ENCODE results near the gene CLRN2. TPM values are rescaled to one million over a fixed set of nuclear protein-coding genes. Genes with fewer than 3 reads are reported as not detected.

Gene CLRN2
- total RNA-seq, 1 experiment from 2014 or later: not detected

- ChIA-PET POLR2A (no interaction called here), CTCF (no interaction called here), RAD21 (ENCODE audit: low non-redundant PET in 1 of 2, low total read pairs in 2 of 2, uncharacterized antibody in 2 of 2, unreplicated experiment in 2 of 2) (interaction anchor here in 1 of 2 experiments (0.6 kb wide), 1 partner anchor 92 kb away, joined by 6 read pairs; no protein-coding TSS in a partner anchor)
- Histone ChIP-seq H2AFZ (ENCODE audit: low read depth, low read length, poor library complexity, severe bottlenecking) (no peak overlapping the region), H3K27ac (ENCODE audit: low read depth, low read length) (no peak overlapping the region), H3K9ac (ENCODE audit: low read length) (no peak overlapping the region), H3K4me2 (ENCODE audit: low read length) (no peak overlapping the region), H4K20me1 (ENCODE audit: insufficient read depth) (no peaks in the 10 kb centered on the region), H3K27me3 (ENCODE audit: insufficient read depth, low read length) (0 out of 2 replicates have a peak, but pooled peaks cover 8% of the 10 kb centered on the region), H3K4me1 (ENCODE audit: control insufficient read depth in 1 of 2, insufficient read depth in 2 of 2, low read length in 2 of 2) (peaks cover 0 to 7% of the 10 kb centered on the region in 2 experiments; a peak in 2 of 4 replicates), H3K36me3 (ENCODE audit: control insufficient read depth in 1 of 2, insufficient read depth in 2 of 2, low read length in 2 of 2) (no peaks in the 10 kb centered on the region), H3K4me3 (replicated peaks in 1 of 2; ENCODE audit: low read depth in 1 of 2, low read length in 2 of 2) (no peak overlapping the region), H3K79me2 (ENCODE audit: insufficient read depth, low read length) (no peaks in the 10 kb centered on the region), H3K9me3 (ENCODE audit: control insufficient read depth in 1 of 2, insufficient read depth in 1 of 2, low read depth in 1 of 2, low read length in 2 of 2) (no peaks in the 10 kb centered on the region), H3K9me2 (ENCODE audit: insufficient read depth) (no peaks in the 10 kb centered on the region)
- DNase-seq (ENCODE audit: low read depth, low spot score) (no peak), ATAC-seq (no peak)
- TF ChIP-seq SRF (IDR thresholded peaks at IDR 0.05; ENCODE audit: low read depth): no peak
- no peak for TF ChIP-seq RAD21 (IDR thresholded peaks at IDR 0.05; ENCODE audit: low read depth)
- TF ChIP-seq ZFX (IDR thresholded peaks at IDR 0.05): no peak
- TF ChIP-seq, protein P1, sequence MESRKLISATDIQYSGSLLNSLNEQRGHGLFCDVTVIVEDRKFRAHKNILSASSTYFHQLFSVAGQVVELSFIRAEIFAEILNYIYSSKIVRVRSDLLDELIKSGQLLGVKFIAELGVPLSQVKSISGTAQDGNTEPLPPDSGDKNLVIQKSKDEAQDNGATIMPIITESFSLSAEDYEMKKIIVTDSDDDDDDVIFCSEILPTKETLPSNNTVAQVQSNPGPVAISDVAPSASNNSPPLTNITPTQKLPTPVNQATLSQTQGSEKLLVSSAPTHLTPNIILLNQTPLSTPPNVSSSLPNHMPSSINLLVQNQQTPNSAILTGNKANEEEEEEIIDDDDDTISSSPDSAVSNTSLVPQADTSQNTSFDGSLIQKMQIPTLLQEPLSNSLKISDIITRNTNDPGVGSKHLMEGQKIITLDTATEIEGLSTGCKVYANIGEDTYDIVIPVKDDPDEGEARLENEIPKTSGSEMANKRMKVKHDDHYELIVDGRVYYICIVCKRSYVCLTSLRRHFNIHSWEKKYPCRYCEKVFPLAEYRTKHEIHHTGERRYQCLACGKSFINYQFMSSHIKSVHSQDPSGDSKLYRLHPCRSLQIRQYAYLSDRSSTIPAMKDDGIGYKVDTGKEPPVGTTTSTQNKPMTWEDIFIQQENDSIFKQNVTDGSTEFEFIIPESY (IDR thresholded peaks at IDR 0.05; ENCODE audit: extremely low read depth, insufficient replicate concordance, low read length): no peak
- TF ChIP-seq SP1 (IDR thresholded peaks at IDR 0.05; ENCODE audit: low read depth): no peak
- no peak for TF ChIP-seq MAX (IDR thresholded peaks at IDR 0.05)
- TF ChIP-seq POLR2AphosphoS5 (IDR thresholded peaks at IDR 0.05; ENCODE audit: low read depth, low read length): no peak
- no peak for TF ChIP-seq SIN3A (IDR thresholded peaks at IDR 0.05; ENCODE audit: low read depth)
- TF ChIP-seq, protein P2, sequence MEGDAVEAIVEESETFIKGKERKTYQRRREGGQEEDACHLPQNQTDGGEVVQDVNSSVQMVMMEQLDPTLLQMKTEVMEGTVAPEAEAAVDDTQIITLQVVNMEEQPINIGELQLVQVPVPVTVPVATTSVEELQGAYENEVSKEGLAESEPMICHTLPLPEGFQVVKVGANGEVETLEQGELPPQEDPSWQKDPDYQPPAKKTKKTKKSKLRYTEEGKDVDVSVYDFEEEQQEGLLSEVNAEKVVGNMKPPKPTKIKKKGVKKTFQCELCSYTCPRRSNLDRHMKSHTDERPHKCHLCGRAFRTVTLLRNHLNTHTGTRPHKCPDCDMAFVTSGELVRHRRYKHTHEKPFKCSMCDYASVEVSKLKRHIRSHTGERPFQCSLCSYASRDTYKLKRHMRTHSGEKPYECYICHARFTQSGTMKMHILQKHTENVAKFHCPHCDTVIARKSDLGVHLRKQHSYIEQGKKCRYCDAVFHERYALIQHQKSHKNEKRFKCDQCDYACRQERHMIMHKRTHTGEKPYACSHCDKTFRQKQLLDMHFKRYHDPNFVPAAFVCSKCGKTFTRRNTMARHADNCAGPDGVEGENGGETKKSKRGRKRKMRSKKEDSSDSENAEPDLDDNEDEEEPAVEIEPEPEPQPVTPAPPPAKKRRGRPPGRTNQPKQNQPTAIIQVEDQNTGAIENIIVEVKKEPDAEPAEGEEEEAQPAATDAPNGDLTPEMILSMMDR (IDR thresholded peaks at IDR 0.05 in 2 of 3, conservative IDR thresholded peaks at IDR 0.05 in 1 of 3; ENCODE audit: borderline replicate concordance in 1 of 3, insufficient read depth in 1 of 3, low read depth in 2 of 3, low read length in 2 of 3): no peak
- no peak for TF ChIP-seq EGR1 (IDR thresholded peaks at IDR 0.05; ENCODE audit: low read depth)
- TF ChIP-seq FOSL1 (IDR thresholded peaks at IDR 0.05; ENCODE audit: low read depth): no peak
- intact Hi-C loops (cut with micrococcal nuclease): no loop called here
- no TSS peak for BruUV-seq (replicated peaks)
These were observed 44.2 kb downstream of the CLRN2 start for GRCh38 chr4:17558941-17559708.

Data from HCT116 (cell line).